Nephron (organoid): ENCODE data around the gene ATP13A1.

Experiments used
- H3K27ac Mint-ChIP-seq, 3 experiments: 2 replicates each; pipeline ENCODE4 v1.8.0; 2020; ENCODE audit warnings: mixed read lengths in 3 of 3, mild to moderate bottlenecking in 2 of 3, moderate library complexity in 1 of 3
- H3K27me3 Mint-ChIP-seq: 2 replicates; pipeline ENCODE4 v1.8.0; 2021; ENCODE audit warnings: low read depth, mild to moderate bottlenecking, moderate library complexity, mixed read lengths
- H3K36me3 Mint-ChIP-seq: 2 replicates; pipeline ENCODE4 v1.8.0; 2020; ENCODE audit warnings: low read depth, mixed read lengths
- H3K4me1 Mint-ChIP-seq: 2 replicates; pipeline ENCODE4 v1.8.0; 2020; ENCODE audit warnings: mixed read lengths
- H3K4me3 Mint-ChIP-seq, 3 experiments: 2 replicates each; pipeline ENCODE4 v1.8.0; 2020; ENCODE audit warnings: mild to moderate bottlenecking in 3 of 3, mixed read lengths in 3 of 3, moderate library complexity in 2 of 3
- H3K9me3 Mint-ChIP-seq: 2 replicates; pipeline ENCODE4 v1.8.0; 2020; ENCODE audit warnings: mixed read lengths
- TF ChIP-seq, protein P1 (sequence below), 3 experiments: fragments of 200-600 bp; sonication (generic); IDR thresholded peaks; one replicate each; pipeline ENCODE4 v1.5.0; 2021; ENCODE audit warnings: antibody characterized with exemption in 3 of 3; ENCODE audit not compliant: unreplicated experiment in 3 of 3

The ATP13A1 gene

DNA sequence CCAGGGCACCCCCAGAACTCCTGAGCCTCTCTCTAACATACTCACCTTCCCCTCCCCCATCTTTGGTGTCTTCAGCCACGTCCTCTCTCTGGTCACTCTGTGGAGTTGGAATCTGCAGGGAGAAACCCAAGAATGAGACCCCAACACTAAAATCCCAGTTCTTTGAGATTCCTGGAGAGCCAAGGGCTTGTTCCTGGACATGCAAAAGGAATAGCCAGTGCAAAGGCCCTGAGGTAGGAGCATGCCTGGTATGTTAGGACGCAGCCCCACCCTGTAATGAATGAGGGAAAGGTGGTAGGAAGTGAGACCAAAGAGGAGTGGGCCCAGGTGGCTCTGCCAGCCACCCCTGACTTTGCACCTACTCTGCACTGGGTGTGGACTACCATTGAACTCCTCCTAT, 33.0 kb downstream of the ATP13A1 start:
- TF ChIP-seq, protein P1, sequence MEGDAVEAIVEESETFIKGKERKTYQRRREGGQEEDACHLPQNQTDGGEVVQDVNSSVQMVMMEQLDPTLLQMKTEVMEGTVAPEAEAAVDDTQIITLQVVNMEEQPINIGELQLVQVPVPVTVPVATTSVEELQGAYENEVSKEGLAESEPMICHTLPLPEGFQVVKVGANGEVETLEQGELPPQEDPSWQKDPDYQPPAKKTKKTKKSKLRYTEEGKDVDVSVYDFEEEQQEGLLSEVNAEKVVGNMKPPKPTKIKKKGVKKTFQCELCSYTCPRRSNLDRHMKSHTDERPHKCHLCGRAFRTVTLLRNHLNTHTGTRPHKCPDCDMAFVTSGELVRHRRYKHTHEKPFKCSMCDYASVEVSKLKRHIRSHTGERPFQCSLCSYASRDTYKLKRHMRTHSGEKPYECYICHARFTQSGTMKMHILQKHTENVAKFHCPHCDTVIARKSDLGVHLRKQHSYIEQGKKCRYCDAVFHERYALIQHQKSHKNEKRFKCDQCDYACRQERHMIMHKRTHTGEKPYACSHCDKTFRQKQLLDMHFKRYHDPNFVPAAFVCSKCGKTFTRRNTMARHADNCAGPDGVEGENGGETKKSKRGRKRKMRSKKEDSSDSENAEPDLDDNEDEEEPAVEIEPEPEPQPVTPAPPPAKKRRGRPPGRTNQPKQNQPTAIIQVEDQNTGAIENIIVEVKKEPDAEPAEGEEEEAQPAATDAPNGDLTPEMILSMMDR (IDR thresholded peaks at IDR 0.05; ENCODE audit: unreplicated experiment in 3 of 3) = no peak
- no peaks in the 10 kb centered on the region for H3K27me3 Mint-ChIP-seq
- H3K4me1 Mint-ChIP-seq = peaks cover 7% of the 10 kb centered on the region
- no peak overlapping the region for H3K27ac Mint-ChIP-seq
- peaks cover 32% of the 10 kb centered on the region for H3K36me3 Mint-ChIP-seq
- H3K9me3 Mint-ChIP-seq = no peaks in the 10 kb centered on the region
- peak overlapping the region; percentile 61 to 63 (median 61) for H3K4me3 Mint-ChIP-seq

DNA sequence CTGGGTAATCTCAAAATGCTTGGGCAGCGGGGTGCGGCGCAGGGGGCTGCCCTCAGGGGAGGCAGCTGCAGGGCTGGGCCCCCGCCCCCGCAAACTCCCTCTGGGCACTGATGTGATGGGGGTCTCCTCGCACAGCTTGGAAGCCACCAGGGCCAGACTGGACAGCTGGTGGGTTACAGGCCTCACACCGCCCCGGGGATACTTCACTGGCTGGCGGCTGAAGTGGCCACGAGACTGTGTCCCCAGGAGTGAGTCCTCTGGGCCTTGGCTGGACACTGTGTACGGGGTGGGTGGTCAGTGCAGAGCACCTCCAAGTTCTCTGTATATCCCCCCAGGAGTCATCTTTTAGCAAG, 33.4 kb downstream of the ATP13A1 start:
- Mint-ChIP-seq H3K36me3 (peaks cover 31% of the 10 kb centered on the region), H3K27me3 (no peaks in the 10 kb centered on the region), H3K4me1 (peaks cover 7% of the 10 kb centered on the region), H3K4me3 (peak overlapping the region; percentile 61 to 74 (median 70)), H3K9me3 (no peaks in the 10 kb centered on the region), H3K27ac (no peak overlapping the region)
- TF ChIP-seq, protein P1 (IDR thresholded peaks at IDR 0.05; ENCODE audit: unreplicated experiment in 3 of 3) = peak in 1 of 3 experiments; percentile 1

DNA sequence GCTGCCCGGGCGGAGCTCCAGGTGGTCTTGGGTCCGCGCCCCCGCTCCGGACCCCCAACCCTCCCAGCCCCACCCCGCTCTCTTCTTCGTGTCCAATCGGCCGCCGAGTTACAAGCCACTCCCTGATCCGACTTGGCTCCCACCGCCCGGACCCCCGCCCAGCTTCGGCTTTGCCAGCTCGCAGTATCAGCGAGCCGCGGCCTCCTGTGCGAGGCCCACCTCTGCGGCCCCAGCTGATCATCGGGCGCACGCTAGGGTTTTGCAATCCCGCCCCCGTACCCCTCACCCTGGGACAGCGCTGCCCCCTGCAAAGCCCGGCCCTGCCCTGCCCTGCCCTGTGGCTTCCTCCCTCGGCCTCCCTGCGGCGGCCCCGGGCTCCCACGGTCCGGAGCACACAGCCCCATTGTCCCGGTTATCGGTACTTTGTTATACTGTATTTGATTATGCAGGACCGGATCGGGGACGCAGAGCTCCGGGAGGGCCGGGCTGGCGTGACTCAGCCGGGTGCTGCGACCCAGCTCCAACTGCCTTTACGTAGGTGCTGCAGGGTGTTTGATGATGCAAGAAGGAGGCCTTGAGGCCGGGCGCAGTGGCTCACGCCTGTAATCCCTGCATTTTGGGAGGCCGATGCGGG, 34.9 kb downstream of the ATP13A1 start:
- Mint-ChIP-seq H3K9me3 (no peaks in the 10 kb centered on the region), H3K27me3 (no peaks in the 10 kb centered on the region), H3K4me3 (peak overlapping the region; percentile 82 to 85 (median 83)), H3K27ac (peak overlapping the region in 2 of 3 experiments; percentile 65 to 82), H3K4me1 (peaks cover 7% of the 10 kb centered on the region), H3K36me3 (peaks cover 28% of the 10 kb centered on the region)
- TF ChIP-seq, protein P1 (IDR thresholded peaks at IDR 0.05; ENCODE audit: unreplicated experiment in 3 of 3) = no peak

DNA sequence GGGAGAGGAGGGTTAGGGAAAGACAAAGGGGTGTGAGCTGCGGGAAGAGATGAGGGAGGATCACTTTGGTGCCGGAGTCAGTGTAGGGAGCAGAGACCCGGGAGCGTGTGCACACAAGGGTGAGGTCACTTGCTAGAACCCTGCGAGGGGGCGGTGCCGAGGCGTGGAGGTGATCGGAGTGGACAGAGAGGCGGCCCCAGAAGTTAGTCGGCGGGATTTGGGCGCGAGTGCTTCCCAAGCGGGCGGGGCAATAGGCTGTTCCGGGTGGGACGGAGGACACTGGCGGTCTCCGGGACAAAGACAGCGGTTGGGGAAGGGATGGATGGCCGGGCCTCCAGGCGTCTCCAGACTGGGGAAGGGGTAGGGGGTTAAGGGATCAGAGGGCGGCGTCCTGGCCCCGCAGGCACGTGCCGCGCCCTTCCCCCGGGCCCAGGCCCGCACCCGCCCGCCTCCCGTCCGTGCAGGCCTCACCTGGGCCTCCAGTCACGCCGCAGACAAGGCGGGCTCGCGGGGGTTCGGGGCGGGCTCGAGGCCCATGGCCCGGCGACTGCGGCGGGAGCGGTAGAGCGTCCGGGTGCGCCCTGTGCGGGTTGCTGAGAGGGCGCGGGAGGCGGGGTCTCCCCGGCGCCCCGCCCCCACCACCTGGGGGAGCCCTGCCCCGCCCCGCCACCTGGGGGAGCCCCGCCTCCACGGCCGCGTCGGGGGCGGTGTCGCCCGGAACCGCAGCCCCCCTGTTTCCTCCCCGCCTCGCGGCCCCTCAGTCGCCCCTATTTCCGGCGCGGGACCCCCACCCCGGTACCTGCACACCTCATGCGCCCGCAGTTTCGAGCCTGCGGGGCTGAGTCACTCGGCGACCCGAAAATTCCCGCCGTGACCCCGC, 35.6 kb downstream of the ATP13A1 start, which contains the start of gene LPAR2:
TSS of gene LPAR2 (minus strand) at position 600 of the 880 bp plus-strand sequence. CDS start 945 bp downstream, outside the sequence.
- peaks cover 7% of the 10 kb centered on the region for H3K4me1 Mint-ChIP-seq
- H3K36me3 Mint-ChIP-seq = peaks cover 24% of the 10 kb centered on the region
- H3K27me3 Mint-ChIP-seq = no peaks in the 10 kb centered on the region
- peak within 1 kb of the TSS; percentile 86 to 92 (median 88) for H3K4me3 Mint-ChIP-seq
- TF ChIP-seq, protein P1 (IDR thresholded peaks at IDR 0.05; ENCODE audit: unreplicated experiment in 3 of 3) = no peak
- peak within 1 kb of the TSS; percentile 56 to 82 (median 65) for H3K27ac Mint-ChIP-seq
- no peaks in the 10 kb centered on the region for H3K9me3 Mint-ChIP-seq

DNA sequence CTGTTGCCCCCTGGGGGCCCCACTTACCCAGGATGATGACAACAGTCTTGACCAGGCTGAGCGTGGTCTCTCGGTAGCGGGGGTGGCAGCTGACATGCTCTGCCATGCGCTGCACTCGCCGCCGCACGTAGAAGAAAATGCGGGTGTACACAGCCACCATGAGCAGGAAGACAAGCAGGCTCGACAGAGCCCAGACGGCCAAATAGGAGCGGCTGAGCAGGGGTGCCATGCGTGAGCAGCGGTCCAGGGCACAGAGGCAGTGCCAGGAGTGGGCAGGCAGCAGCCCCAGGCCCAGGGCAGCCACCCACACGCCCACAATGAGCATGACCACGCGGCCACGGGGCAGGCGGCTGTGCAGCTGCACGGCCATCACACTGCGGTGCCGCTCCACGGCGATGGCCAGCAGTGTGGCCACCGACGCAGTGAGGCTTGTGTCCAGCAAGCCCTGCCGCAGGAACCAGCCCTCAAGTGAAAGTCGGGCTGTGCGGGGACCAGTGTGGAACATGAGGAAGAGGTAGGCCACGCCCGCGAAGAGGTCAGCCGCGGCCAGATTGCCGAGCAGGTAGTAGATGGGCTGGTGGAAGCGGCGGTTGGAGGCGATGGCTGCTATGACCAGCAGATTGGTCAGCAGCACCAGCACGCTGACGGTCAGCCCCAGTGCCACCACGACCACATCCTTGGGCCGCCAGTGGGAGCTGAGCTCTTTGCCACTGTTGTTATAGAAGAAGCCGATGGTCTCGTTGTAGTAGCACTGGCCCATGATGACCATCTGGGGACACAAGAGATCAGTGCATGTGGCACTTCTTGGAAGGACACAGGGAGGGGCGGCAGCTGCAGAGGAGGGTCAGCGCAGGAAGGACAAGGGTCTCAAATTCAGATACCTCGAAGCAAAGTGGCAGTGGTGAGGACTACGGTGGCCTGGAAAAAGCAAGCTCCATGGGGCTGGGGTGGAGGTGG, 36.7 kb downstream of the ATP13A1 start:
- TF ChIP-seq, protein P1 (IDR thresholded peaks at IDR 0.05; ENCODE audit: unreplicated experiment in 3 of 3) = no peak
- H3K9me3 Mint-ChIP-seq = no peaks in the 10 kb centered on the region
- peaks cover 23% of the 10 kb centered on the region for H3K36me3 Mint-ChIP-seq
- H3K4me3 Mint-ChIP-seq = peak overlapping the region; percentile 86 to 92 (median 88)
- H3K27me3 Mint-ChIP-seq = no peaks in the 10 kb centered on the region
- peak overlapping the region; percentile 56 to 78 (median 63) for H3K27ac Mint-ChIP-seq
- peaks cover 7% of the 10 kb centered on the region for H3K4me1 Mint-ChIP-seq
